Prostate gland (tissue), 2 donors: Measurements from ENCODE around the gene MRGPRD. TPM values are rescaled to one million over a fixed set of nuclear protein-coding genes. Genes with fewer than 3 reads are reported as not detected.

ENCODE experiments used
- DNase-seq: peaks from one replicate; pipeline ENCODE4 v3.0.0-alpha.2; 2019; ENCODE audit warnings: low spot score
- H3K27ac ChIP-seq, 2 donors: fragments of 200-600 bp; sonication (generic); 2 replicates each; pipeline ENCODE4 v1.5.1; 2017 to 2019
- H3K27me3 ChIP-seq: fragments of 200-600 bp; sonication (generic); replicated peaks from 2 replicates; pipeline ENCODE4 v1.5.1; 2019; ENCODE audit not compliant: insufficient read depth
- H3K36me3 ChIP-seq, 2 donors: fragments of 200-600 bp; sonication (generic); 1 replicate in 1 of 2; 2 replicates in 1 of 2; pipeline versions ENCODE4 v1.5.1 to v1.8.1; 2017 to 2019
- H3K4me1 ChIP-seq: fragments of 200-600 bp; sonication (generic); replicated peaks from 2 replicates; pipeline ENCODE4 v1.5.1; 2019
- H3K4me3 ChIP-seq, 2 donors: fragments of 200-600 bp; sonication (generic); 2 replicates each; pipeline ENCODE4 v1.5.1; 2017 to 2019
- H3K9me3 ChIP-seq: fragments of 200-600 bp; sonication (generic); 2 replicates; pipeline ENCODE4 v1.5.1; 2017
- POLR2A ChIP-seq: fragments of 450-650 bp; IDR thresholded peaks from one replicate; pipeline ENCODE4 v1.6.1; 2016; ENCODE audit warnings: antibody characterized with exemption, mild to moderate bottlenecking
- POLR2AphosphoS5 ChIP-seq: sonication (generic); formaldehyde crosslinking; IDR thresholded peaks from one replicate; pipeline ENCODE4 v1.6.1; 2017; ENCODE audit warnings: antibody characterized with exemption
- WGBS: methylation state at CpG from one replicate; pipeline ENCODE4 v1.1.5; 2018; 5-methylcytosine and 5-hydroxymethylcytosine counted together
- intact Hi-C: fragments of 100-400 bp; cut with DNase I; formaldehyde crosslinking; loops from one replicate; pipeline ENCODE4 v1.14.2; 2022
- total RNA-seq, 2 donors: library from RNA; depleted of rRNA; stranded (reverse); fragments of >200 nt; gene quantifications; one replicate each; pipeline ENCODE4 v1.1.0, GENCODE V29; 2016
- TF ChIP-seq, protein P1 (sequence below), 4 experiments: fragments of 200-600 bp in 2 of 4; fragments of 450-650 bp in 2 of 4; sonication (generic) in 2 of 4; IDR thresholded peaks; 1 replicate in 3 of 4; 2 replicates in 1 of 4; pipeline ENCODE4 v1.5.1; 2016 to 2019; ENCODE audit warnings: antibody characterized with exemption in 4 of 4, mild to moderate bottlenecking in 2 of 4, moderate library complexity in 2 of 4

Gene MRGPRD
- total RNA-seq, 2 donors from 2014 or later, result not detected

DNA sequence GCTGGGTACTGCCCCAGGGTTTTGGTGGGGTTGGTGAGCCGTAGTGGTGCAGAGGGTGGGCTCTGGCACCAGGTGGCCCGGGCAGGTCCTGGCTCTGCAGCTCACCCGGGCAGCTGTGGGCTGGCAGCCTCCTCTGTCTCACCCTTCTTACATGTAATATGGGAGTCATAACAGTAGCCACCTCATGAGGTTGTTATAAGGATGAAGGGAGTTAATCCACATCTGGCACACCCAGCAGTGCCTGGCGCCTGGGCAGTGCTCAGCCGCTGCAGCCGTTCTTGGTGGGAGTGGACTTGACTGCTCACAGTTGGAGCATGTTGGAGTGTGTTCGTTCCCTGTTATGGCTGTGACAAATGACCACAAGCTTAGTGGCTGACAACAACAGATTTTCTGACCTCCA lies 48.4 kb downstream of the MRGPRD start:
- Histone ChIP-seq H3K27me3 (no peaks in the 10 kb centered on the region), H3K9me3 (no peaks in the 10 kb centered on the region), H3K4me1 (peaks cover 4% of the 10 kb centered on the region), H3K36me3 (peaks cover 10 to 13% of the 10 kb centered on the region in 2 donors), H3K27ac (no peak overlapping the region), H3K4me3 (no peak overlapping the region)
- 92% methylated on average over 7 of the region's 7 CpGs for WGBS
- intact Hi-C loops, result no loop called here
- DNase-seq, result no peak
- TF ChIP-seq, protein P1, sequence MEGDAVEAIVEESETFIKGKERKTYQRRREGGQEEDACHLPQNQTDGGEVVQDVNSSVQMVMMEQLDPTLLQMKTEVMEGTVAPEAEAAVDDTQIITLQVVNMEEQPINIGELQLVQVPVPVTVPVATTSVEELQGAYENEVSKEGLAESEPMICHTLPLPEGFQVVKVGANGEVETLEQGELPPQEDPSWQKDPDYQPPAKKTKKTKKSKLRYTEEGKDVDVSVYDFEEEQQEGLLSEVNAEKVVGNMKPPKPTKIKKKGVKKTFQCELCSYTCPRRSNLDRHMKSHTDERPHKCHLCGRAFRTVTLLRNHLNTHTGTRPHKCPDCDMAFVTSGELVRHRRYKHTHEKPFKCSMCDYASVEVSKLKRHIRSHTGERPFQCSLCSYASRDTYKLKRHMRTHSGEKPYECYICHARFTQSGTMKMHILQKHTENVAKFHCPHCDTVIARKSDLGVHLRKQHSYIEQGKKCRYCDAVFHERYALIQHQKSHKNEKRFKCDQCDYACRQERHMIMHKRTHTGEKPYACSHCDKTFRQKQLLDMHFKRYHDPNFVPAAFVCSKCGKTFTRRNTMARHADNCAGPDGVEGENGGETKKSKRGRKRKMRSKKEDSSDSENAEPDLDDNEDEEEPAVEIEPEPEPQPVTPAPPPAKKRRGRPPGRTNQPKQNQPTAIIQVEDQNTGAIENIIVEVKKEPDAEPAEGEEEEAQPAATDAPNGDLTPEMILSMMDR (IDR thresholded peaks at IDR 0.05), result no peak
- TF ChIP-seq POLR2A, result no peak
- TF ChIP-seq POLR2AphosphoS5, result no peak

DNA sequence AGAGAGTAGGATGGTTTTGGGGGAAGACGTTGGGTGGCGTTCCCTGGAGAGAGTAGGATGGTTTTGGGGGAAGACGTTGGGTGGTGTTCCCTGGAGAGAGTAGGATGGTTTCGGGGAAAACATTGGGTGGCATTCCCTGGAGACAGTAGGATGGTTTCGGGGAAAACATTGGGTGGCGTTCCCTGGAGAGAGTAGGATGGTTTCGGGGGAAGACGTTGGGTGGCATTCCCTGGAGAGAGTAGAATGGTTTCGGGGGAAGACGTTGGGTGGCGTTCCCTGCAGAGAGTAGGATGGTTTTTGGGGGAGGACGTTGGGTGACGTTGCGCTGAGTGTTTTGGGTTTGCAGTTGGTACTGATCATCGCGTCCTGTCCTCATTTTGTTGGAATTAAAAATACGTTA lies 48.9 kb downstream of the MRGPRD start:
- H3K27ac ChIP-seq, result no peak overlapping the region
- no peak for TF ChIP-seq POLR2A

DNA sequence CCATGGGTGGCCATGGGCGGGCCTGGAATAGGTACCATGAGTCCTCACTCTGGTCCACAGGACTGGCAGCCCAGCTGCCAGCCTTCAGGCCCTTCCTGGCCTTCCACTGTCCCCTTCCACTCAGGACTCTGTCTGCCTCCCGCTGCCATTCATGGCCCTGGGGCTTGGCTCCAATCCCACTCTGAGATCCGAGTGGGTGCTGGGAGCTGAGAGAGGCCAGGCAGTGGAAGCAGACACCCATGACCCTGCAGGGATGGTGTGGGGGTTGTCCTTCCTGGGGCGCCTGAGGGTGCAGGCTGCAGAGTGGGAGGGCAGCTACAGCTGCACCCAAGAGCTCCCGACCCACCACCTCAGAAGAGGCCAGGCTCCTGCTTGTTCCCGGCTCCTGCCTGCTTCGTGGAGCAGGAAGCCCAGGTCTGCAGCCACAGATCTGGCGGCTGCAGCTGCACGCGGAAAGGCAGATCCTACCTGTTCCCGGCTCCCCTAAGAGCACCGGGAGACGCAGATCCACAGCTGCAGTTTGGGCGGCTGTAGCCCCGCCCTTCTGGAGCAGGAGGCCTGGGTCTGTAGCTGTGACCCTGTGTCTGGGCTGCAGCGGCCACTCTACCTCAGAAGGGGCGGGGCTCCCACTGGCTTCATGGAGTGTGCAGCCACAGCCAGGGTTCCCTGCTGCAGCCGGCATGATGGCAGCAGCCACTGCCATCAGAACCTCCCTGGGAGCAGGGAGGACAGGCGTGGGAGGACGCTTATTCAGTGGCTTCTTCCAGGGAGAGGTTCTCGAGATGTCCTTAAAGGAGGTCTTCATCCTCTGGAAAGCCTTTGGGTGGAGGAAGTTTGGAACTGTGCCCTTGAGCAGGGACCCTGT lies 49.6 kb downstream of the MRGPRD start:
- Histone ChIP-seq H3K36me3 (peaks cover under 1 to 9% of the 10 kb centered on the region in 2 donors), H3K27me3 (no peaks in the 10 kb centered on the region), H3K4me3 (no peak overlapping the region), H3K9me3 (no peaks in the 10 kb centered on the region), H3K27ac (no peak overlapping the region), H3K4me1 (peaks cover 4% of the 10 kb centered on the region)
- 91% methylated on average over 19 of the region's 21 CpGs for WGBS
- DNase-seq, result no peak
- TF ChIP-seq, protein P1 (IDR thresholded peaks at IDR 0.05), result no peak
- no peak for TF ChIP-seq POLR2AphosphoS5
- no peak for TF ChIP-seq POLR2A
- intact Hi-C loops, result no loop called here

More for the DNA sequence above, 48.9 kb downstream of the MRGPRD start:
- Histone ChIP-seq H3K27me3 (no peaks in the 10 kb centered on the region), H3K36me3 (peaks cover 8 to 13% of the 10 kb centered on the region in 2 donors), H3K4me1 (peaks cover 4% of the 10 kb centered on the region), H3K4me3 (no peak overlapping the region), H3K9me3 (no peaks in the 10 kb centered on the region)
- 86% methylated on average over 17 of the region's 17 CpGs for WGBS
- no peak for DNase-seq
- intact Hi-C loops, result no loop called here

Other genes starting within 250 kb of the MRGPRD start
- gene TESMIN, start 229.5 kb downstream of the MRGPRD start, total RNA-seq, result 10 to 100 TPM; 20.6 to 24.5 TPM
- gene CPT1A, start 139.1 kb downstream of the MRGPRD start, total RNA-seq, result 10 to 100 TPM; 33.3 to 55.2 TPM
- 10 to 100 TPM; 41.1 to 76.9 TPM for gene MRPL21, start 77.2 kb downstream of the MRGPRD start, total RNA-seq
- gene IGHMBP2, start 77.1 kb downstream of the MRGPRD start, total RNA-seq, result 10 to 100 TPM; 17.3 to 34.0 TPM
- 10 to 100 TPM; 20.0 to 53.3 TPM for gene MRGPRF, start 32.3 kb upstream of the MRGPRD start, total RNA-seq
- gene TPCN2, start 67.9 kb upstream of the MRGPRD start, total RNA-seq, result 10 to 100 TPM; 17.6 to 31.0 TPM
- 1 to 10 TPM; 2.8 to 3.9 TPM for gene SMIM38, start 174.9 kb upstream of the MRGPRD start, total RNA-seq